HL-60/S4 treated with phorbol 12-myristate 13-acetate at 8.2 ng/mL for 4 days and 3 days (cell line): ENCODE results near the gene GLCCI1.
"Not testable (repeated sequence)": the region's sequence is repeated elsewhere in the genome, so short reads cannot be mapped to it uniquely, and the experiment has no call there.

ENCODE experiments used
- in situ Hi-C: fragments of 300-500 bp; cut with MboI; formaldehyde crosslinking; loops from 2 replicates; pipeline ENCODE4 v1.15.0; 2022; ENCODE audit warnings: low sequenced_read_pairs

The GLCCI1 gene

DNA sequence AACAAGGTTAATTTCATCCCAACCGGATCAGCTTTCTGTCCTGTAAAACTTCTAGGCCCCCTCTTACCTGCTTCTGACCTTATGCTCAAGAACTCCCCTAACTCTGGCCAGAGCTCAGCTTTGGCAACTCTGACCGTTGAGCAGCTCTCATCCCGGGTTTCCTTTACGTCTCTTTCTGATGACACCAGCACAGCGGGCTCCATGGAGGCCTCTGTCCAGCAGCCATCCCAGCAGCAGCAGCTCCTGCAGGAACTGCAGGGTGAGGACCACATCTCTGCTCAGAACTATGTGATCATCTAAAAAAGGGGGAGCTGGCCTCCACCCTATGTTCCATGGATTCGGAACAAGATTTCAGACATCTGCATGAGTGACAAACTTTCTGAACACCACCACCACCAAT, 117.6 kb downstream of the GLCCI1 start:
- in situ Hi-C loops, result no loop called here

DNA sequence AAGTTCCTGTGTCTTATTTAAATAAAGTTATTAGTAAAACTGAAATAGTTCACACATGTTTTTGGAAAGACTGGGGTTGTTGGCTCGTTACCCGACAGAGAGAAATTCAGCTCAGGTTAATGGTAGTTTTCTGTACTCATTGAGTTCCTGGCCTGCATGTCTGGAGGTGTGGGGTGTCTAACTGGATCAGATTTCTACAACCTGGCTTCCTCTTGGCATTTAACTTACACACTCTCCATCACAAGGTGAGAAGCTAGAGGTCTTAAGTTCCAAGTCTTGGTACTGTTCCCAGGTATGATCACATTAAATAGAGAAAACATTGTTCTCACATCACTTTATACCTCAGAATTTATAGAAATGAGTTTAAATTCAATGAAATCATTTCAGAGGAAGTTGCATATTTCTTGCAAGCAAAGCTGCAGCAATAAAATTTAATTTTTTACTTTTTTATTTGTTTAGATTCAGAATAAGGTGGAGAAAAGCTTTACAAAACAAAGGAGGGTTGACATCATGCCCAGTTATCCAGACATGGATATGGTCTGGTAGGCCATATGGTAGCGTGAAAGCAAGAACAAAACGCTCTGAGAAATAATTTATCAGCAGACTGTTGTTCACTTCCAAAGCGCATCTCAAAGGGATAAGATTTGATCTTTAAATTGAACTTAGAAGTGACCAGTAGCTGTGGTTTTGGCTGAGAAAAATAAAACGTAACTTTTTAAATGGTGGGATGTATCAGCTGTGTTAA, 120.6 kb downstream of the GLCCI1 start:
- in situ Hi-C loops, result no loop called here

DNA sequence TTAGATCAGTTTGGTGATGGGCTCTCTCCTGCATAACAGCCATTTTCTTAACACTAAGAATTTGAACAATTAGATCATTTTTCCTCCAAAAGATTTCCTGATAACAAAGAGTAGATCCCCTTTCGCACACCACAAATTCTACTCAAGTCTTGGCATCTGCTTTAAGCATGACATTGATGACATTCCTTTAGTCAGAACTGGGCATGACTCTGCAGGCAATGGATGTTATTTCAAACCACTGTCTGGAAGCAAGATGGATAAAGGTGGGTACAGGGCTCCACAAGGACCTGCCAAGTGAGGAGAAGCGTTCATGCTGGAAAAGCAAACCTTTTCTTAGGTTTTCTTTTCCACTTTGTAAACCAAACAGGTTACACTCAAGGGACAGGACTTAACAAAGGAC, 123.5 kb downstream of the GLCCI1 start:
- in situ Hi-C loops, result no loop called here

DNA sequence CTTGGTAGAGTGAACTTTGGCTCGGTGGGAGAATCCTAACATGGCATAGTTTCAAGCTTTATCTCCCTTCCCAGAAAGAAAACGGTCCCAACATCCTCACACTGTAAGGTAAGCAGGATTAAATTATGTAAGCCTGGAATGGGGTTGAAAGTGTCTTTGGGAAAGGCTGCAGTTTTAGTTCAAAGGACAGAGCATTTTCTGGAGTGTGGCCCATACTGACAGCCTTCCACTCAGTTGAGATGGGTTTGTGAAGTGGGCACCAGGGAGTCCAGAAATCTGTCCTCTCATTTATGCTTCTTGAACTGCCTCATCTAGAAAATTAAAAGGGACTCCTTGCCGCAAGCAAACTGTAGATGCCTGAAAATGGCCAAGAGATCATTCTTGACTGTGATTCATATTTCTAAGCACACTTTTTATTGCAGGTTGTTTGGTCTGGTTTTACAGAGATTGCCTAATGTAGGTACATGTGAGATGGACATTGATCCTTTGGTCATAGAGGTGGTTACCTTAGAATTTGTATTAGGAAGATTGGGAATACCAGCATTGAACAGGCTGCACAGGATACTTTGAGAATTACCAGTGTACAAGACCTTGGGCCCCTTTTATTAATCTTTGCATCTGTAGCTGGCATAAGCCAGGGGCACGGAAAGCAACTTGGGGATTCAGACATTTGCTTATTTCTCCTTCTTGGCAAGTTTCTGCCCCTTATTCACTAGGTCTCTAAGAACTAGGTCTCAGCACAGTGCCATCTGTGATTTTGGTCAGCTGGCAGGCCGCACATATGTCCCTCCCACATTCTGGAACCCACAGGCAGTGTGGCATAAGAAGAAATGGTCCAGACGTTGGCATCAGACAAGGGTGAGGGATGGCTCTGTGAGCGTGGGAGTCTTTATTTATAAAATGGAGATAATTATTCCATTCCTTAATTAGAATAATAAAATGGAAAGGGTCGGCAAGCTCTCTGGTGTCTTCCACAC, 125.9 kb downstream of the GLCCI1 start:
- in situ Hi-C loops, result no loop called here

DNA sequence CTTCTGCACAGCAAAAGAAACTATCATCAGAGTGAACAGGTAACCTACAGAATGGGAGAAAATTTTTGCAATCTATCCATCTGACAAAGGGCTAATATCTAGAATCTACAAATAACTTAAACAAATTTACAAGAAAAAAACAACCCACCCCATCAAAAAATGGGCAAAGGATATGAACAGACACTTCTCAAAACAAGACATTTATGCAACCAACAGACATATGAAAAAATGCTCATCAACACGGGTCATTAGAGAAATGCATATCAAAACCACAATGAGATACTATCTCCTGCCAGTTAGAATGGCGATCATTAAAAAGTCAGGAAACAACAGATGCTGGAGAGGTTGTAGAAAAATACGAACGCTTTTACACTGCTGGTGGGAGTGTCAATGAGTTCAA, 132.7 kb downstream of the GLCCI1 start:
- in situ Hi-C loops, result not testable (repeated sequence)

DNA sequence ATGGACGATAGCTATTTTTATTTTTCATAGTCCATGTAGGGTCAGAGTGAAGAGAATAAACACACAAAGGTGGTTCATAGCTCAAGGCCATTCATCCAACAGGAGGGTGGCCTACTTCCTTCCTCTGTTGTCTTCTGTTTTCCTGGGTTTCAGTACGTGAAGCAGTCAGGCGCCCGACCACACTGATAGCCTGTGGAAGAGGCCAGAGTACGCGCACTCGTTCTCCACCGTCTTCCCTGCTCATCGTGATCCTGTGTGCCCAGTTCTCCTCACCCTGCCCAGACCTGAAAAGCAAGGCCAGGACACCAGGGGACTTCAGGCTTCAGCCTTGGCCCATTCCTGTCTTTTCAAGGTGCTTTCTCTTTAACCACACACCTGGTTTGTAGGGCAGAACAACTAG, 134.7 kb downstream of the GLCCI1 start:
- in situ Hi-C loops, result no loop called here

DNA sequence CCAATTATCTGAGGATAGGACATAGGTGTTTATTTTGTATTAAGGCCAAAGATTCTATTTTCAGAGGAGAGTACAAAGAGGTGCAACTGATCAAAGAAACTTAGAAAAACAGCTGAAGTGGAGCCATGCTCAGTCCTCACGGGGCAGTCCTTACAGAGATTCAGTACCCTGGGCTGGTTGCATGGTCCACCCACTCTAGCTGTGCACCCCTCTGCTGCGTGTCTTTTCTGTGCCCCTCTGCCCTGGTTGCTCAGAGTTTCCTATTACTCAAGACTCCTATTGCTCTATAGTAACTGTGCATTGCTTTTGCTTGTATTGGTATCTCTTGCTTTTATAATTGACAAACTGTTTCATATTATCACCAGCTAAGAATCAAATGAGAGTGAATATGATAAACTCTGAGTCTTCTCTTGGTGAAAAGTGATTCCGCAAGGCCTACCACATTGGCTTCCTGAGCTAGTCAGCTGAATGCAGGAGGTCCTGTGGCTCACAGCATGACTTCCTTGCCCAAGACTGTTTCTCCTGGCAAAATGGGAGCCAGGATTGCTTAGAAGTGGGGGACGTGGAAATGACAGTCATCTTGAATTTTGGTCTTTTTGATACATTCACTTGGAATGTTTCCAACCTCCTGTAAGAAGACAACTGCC, 137.0 kb downstream of the GLCCI1 start:
- in situ Hi-C loops, result no loop called here

DNA sequence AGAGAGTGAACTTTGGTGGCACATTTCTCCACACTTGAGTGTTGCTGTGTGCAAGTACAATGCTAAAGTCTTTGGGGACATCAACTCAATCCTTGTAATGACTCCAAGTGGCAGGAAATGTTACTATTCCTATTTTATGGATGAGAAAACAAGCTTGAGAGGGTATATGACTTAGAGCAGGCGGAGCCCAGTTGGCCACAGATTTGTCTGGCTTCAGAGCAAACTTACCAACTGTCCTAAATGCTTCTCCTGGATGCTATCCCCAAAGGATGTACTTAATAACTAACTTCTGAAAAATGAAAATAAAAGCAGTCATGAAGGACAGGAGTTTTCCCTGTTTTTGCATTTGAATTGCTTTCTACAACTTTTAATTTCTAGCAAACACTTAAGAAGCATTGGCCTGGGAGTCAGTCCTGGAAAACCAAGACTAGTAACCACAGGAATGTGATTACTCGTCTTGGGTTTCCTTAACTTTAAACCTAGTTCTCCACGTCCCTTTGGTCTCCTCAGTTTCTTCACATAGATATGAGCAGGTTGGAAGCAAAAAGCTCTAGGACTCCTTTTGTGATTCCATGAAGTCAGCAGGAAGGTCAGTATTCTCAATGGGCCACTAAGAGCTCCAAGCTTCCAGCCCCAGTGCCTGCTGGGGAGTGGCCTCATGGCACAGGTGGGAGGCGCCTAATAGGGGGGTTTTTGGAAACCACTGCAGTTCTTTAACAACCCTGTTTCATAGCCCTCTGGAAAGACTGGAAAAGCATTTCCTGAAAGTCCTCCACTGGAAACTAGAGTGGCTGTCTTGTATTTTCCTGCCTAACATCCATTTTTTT, 140.8 kb downstream of the GLCCI1 start:
- in situ Hi-C loops, result no loop called here

DNA sequence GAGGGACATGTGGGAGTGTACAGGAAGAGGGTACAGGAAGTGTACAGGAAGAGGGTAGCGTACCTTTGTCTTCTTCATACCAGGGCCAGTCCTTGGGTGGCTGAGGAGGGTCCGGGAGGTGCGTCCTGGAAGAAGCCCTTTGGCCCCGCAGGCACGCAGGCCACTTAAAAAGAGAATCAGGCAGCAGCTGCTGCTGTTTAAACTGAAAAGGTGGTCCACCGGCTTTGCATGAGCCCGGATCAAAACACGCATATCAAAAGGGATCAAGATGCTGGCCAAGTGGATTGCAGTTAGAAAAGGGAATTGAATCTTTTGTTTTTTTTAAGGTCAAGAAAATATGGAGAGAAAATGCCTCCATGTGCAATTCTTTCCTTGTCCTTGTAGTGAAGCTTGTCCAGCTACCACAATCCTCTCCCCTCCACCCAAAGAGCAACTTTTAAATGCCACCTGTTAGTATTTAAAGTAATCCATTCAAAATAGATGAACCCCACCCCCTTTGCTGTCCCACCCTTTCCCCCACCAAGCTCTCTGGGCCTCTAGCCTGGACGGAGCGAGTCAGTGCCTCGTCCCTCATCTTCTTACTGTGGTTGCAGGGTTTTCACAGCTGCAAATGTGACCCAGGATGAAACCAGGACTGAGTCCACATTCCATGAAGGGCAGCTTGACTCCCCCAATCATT, 142.8 kb downstream of the GLCCI1 start:
- in situ Hi-C loops, result no loop called here

DNA sequence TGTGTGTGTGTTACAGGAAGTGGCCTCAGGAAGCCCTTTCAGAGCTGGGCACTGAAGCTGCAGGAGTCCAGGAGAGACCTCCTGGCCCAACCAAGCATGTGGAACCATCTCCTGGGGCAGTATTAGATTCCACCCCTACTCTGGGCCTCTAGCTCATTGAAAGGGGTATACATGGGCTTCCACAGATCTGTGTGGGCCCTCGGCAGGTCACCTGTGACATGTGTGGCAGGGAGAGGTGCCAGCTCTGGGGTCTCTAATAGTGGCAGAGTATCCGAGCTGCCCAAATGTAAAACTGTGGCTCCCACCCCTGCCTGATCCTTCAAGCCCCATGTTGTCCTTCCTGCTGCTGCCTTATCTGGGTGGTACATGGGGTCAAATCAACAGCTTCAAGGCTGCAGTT, 144.1 kb downstream of the GLCCI1 start:
- in situ Hi-C loops, result no loop called here

DNA sequence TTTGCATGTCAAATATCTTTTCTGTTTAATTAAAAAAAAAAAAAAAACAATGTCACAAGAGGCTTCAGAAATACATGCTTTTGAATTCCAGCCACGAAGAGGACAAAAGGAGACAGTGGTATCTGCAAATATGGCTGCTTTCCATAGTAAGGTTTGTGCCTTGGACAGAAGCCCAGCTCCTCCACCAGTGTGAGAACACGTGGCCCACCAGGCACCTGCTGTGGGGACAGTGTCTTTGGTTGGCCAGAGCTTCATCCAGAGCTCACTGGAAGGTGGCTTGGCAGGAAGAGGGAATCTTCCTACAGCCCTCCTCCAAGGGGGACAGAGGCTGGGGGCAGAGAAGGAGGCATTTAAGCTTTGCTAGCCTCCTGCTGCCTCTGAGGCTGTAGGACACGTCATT, 144.6 kb downstream of the GLCCI1 start:
- in situ Hi-C loops, result no loop called here

DNA sequence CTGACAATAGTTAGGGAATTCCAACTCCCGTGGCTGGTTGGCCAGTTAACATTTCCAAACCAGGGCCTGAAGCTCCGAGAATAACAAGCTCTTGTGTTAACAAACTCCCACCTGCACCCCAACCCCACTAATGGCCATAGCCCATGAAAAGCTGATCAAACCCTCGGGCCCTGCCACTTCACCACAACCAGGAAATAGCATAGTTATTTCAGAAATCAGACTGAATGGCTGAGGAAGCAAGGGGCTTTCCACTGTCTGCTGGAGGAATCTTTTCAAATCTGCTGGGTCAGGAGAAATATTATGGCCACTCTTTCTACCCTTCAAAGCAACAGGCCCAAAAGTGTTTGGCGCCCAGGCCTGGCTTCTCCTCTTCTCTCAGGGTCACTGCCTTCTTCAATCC, 145.6 kb downstream of the GLCCI1 start:
- in situ Hi-C loops, result no loop called here

DNA sequence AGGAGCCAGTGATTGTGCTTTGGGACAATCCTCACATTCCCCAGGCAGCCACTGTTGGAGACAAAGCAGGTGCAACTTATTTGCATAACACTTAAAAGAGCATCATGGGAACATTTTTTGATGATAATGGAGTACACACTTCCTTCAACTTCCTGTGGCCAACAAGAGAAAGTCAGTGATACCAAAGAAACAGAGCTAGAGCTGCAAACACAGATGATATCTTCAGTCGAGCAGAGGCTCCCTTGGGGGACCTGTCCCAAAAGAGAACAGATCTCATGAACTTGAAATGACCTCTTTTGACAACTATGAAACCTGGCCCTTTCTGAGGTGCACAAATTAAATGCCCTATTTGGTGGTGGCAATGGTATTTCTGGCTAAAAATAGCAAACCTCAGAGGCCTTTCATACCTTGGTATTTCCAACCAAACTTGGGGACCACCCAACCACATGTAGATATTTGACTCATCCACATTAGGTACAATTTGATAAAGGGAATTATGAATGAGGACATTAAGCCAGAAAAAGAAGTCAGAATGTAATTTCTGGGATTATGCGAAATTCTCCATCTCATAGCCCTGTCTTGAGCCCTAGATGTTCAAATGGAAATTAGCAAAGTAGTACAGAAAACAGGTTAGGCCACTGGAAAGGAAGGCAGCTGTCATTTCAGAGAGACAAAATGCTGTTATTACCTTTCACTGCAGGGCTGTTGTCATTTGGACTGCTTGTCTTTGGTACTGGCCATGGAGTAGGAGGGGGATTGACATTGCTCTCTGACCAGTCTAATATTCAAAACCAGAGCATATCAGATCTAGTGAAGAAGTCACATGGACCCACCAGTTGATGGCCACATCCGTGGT, 147.2 kb downstream of the GLCCI1 start:
- in situ Hi-C loops, result no loop called here

DNA sequence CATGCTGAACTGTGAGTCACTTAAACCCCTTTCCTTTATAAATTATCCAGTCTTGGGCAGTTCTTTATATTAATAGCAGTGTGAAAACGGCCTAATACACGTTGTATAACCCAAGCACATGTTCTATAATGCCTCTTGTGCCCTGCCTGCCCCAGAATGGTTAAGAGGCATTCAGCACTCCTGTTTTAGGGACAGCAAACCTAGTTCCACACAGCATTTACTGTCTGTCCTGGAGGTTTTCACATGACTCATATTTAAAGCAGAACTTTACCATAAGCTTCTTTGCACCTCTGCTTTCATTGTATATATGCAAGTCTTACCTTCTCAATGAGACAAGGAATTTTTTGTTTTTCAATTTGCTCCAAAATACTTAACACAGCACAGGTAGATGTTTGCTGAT, 148.6 kb downstream of the GLCCI1 start:
- in situ Hi-C loops, result no loop called here

DNA sequence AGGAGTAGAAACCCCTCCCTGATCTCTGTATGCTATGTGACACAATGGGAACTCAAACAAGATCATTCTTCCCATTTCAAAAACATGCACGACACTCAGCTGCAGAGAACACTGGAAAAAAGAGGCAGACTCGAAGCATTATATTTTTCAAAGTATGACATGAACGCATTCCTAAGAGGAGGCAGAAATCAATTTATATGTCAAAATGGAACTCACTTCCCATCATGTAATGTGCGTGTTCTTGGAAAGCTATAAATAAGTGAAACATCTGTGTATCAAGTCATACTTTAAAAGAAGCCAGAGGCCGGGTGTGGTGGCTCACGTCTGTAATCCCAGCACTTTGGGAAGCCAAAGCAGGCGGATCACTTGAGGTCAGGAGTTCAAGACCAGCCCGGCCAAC, 150.7 kb downstream of the GLCCI1 start:
- in situ Hi-C loops, result no loop called here

DNA sequence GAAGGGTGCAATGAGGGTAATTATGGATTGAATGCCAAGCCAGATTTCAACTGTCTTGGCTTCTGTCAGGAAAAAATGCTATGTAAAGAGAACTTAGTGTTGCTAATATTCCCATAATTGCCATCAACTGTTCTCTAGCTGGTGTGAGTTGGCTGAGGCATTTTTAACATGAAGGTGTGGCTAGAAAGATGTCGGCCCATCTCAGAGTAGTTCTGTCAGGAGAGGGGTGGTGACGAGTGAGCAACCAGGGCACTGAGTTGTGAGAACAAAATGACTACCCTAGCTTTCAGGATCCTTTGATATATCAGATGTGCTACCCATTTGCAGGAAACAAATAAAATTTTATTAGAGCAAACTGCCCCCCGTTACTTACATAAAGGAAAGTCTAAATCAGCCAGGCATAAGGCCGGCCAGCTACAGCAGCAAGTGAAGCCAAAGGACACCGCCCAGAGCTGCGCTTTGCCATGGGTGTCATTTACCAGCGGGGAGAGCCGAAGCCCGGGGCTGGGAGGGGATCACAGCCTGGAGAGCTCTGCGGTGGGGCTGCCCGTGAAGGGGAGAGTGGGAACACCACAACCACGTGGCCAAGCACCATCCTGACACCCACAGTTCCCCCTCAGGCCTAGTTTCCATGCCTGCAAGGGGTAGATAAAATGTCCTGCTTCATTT, 151.9 kb downstream of the GLCCI1 start:
- in situ Hi-C loops, result no loop called here

DNA sequence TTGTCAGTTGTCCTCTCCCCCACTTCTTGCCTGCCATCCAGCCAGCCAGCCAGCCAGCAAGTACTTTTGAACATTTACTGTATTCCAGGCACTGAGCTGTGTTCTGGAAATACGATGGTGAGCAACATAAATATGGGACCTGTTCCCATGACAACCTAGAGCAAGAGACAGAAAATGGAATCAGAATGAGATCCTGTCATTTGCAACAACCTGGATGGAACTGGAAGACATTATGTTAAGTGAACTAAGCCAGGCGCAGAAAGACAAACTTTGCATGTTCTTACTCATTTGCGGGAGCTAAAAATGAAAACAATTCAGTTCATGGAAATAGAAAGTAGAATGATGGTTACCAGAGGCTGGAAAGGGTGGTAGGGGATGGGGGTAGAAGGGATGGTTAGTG, 152.6 kb downstream of the GLCCI1 start:
- in situ Hi-C loops, result no loop called here

DNA sequence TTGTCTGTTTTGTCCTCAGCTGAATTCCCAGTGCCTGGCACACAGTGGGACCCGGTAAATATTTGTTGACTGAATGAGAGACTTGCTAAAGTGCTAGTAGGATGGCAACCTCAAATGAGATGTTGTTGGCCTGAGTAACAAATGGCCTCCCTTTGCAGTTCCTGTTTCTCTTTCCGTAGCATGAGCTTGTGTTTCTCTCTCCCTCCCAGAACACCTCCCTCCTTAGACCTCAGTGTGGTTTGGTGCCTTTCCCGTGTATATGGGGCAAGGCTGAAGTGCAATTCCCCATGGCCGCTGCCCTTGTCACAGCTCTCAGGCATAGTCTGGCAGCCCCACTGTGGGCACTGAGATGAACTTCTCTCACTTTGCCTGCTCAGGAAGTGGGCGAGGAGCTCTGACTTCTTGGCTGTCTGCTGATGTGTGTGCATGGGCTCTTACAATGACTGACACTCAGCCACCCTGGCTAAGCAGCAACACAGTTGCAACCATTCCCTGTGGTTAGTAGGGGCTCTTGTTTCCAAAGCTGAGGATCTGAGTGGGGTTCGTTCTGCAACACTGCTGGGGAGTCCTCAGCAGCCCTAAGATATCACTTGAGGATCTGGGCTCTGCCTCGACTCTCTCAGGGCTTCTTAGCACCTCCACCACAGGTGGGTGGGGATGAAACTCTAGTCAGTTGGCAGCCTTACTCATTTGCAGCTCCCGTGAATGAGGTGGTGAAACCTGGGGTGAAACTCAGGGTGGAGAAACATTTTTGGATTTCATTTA, 157.3 kb downstream of the GLCCI1 start:
- in situ Hi-C loops, result no loop called here
